Measurements from ENCODE around the gene TAS1R3. TPM values are rescaled to one million over a fixed set of nuclear protein-coding genes. Genes with fewer than 3 reads are reported as not detected.
"Not testable (repeated sequence)": the region's sequence is repeated elsewhere in the genome, so short reads cannot be mapped to it uniquely, and the experiment has no call there.

Gene TAS1R3
- total RNA-seq, 3 donors from 2014 or later: 0.57 to 1.1 (median 0.96) TPM

GRCh38 chr1:1366699-1367066, 35.6 kb downstream of the TAS1R3 start:
- no peak for DNase-seq
- ATAC-seq: no peak
- H3K36me3 ChIP-seq (ENCODE audit: low read depth): no peaks in the 10 kb centered on the region
- TF ChIP-seq CTCF (IDR thresholded peaks at IDR 0.05): no peak
- peaks cover 2% of the 10 kb centered on the region for H3K4me1 ChIP-seq (ENCODE audit: low read depth)
- intact Hi-C loops (cut with DNase I, micrococcal nuclease): no loop called here
- H3K9me3 ChIP-seq: no peaks in the 10 kb centered on the region
- no peak overlapping the region for H3K4me3 ChIP-seq

DNA sequence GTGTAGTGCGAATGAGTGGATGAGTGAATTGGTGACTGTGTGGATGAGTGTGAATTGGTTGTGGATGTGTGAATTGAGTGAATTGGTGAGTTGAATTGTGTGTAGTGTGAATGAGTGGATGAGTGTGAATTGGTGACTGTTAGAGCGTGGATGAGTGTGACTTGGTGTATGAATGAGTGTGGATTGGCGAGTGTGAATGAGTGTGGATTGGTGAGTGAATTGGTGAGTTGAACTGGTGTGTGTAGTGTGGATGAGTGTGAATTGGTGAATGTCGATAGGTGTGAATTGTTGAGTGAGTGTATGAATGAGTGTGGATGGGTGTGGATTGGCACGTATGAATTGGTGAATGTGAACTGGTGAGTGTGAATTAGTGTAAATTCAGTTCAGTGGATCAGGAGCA, 36.2 kb downstream of the TAS1R3 start:
- Histone ChIP-seq H3K4me1 (ENCODE audit: low read depth) (peaks cover 8% of the 10 kb centered on the region), H3K4me3 (no peak overlapping the region), H3K9me3 (no peaks in the 10 kb centered on the region), H3K36me3 (ENCODE audit: low read depth) (no peaks in the 10 kb centered on the region)
- DNase-seq: no peak
- intact Hi-C loops (cut with DNase I, micrococcal nuclease): no loop called here
- TF ChIP-seq CTCF (IDR thresholded peaks at IDR 0.05): no peak
- ATAC-seq: no peak

DNA sequence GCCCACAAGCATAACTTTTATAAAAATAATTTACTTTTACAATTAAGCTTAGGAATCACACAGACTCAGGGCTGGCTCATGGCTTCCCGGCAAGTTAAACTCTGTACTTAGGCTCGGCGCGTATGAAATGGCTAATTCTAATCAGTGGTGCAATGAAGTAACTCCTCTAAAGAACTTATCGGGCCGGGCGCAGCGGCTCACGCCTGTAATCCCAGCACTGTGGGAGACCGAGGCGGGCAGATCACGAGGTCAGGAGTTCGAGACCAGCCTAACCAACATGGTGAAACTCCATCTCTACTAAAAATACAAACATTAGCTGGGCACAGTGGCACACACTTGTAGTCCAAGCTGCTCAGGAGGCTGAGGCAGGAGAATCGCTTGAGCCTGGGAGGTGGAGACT, 39.0 kb downstream of the TAS1R3 start:
- DNase-seq; H3K9me3 ChIP-seq; ATAC-seq; H3K4me3 ChIP-seq; intact Hi-C loops (cut with DNase I, micrococcal nuclease); H3K36me3 ChIP-seq (ENCODE audit: low read depth): not testable (repeated sequence)
- H3K4me1 ChIP-seq (ENCODE audit: low read depth): peaks cover 22% of the 10 kb centered on the region

DNA sequence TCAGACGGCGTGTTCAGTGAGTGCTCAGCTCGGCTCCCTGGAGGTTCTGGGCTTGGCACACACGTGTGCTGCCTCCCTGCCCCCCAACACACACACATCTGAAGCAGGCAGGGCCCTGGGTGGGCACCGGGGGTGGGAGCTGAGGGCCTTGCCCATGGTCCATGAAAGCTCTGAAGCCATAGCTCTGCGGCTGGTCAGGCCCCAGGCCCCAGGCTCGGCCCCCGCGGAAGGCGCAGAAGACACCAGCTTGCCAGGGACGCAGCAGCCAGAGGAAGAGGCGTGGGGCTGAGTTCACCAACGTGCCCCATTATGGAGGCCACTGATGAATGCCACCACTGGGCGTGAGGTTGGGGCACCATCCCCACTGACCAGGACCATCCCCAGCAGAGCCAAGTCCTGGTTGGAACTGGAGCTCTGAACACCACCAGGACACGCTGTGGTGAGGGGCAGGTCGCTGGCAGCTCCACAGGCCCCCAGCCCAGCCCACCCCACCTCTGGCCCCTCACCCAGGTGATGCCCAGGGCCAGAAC, 39.8 kb downstream of the TAS1R3 start:
- Histone ChIP-seq H3K4me3 (no peak overlapping the region), H3K36me3 (ENCODE audit: low read depth) (no peaks in the 10 kb centered on the region), H3K4me1 (ENCODE audit: low read depth) (peaks cover 23% of the 10 kb centered on the region), H3K9me3 (no peaks in the 10 kb centered on the region)
- ATAC-seq (no peak), DNase-seq (no peak)
- intact Hi-C loops (cut with DNase I, micrococcal nuclease): no loop called here
- no peak for TF ChIP-seq CTCF (IDR thresholded peaks at IDR 0.05)

DNA sequence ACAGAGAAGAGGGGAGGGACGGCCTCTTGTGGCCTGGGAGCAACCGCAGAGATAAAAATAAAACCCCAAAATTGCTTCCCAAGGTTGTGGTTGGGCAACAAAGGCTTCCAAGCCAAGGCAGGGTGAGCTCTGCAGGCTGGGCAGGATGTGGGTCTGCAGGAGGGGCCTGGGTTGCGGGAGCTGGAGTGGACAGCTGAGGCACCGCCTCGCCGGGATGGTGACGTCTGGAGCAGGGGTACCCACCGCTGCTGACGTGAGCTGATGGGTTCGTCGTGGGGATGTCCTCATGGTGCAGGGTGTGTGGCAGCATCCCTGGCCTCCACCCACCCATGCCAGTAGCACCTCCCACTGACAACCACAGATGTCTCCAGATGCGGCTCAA, 40.3 kb downstream of the TAS1R3 start:
- H3K4me1 ChIP-seq (ENCODE audit: low read depth): peaks cover 26% of the 10 kb centered on the region
- no peak for TF ChIP-seq CTCF (IDR thresholded peaks at IDR 0.05)
- ATAC-seq (no peak), DNase-seq (peak in 1 of 3 donors; percentile 68)
- H3K36me3 ChIP-seq (ENCODE audit: low read depth): no peaks in the 10 kb centered on the region
- H3K9me3 ChIP-seq: no peaks in the 10 kb centered on the region
- H3K4me3 ChIP-seq: no peak overlapping the region
- intact Hi-C loops (cut with DNase I, micrococcal nuclease): no loop called here

- DNase-seq (peak; percentile 79 to 83 (median 80)), ATAC-seq (peak; percentile 58)
- Histone ChIP-seq H3K4me3 (no peak overlapping the region), H3K9me3 (no peaks in the 10 kb centered on the region), H3K4me1 (ENCODE audit: low read depth) (peaks cover 26% of the 10 kb centered on the region), H3K36me3 (ENCODE audit: low read depth) (no peaks in the 10 kb centered on the region)
- intact Hi-C loops (cut with DNase I, micrococcal nuclease): no loop called here
- peak; percentile 98 for TF ChIP-seq CTCF (IDR thresholded peaks at IDR 0.05)
Measured at GRCh38 chr1:1371746-1372711, 40.9 kb downstream of the TAS1R3 start.

Data from mucosa of descending colon (tissue), 3 donors.